HG03571 (cell line): ENCODE measurements around the gene RRM2.
"Not testable (repeated sequence)": the region's sequence is repeated elsewhere in the genome, so short reads cannot be mapped to it uniquely, and the experiment has no call there.

Experiments
- ATAC-seq: cut with Tn5 transposase; IDR thresholded peaks from one replicate; pipeline ENCODE4 v1.9.1; 2021; ENCODE audit not compliant: unreplicated experiment

RRM2 gene

DNA sequence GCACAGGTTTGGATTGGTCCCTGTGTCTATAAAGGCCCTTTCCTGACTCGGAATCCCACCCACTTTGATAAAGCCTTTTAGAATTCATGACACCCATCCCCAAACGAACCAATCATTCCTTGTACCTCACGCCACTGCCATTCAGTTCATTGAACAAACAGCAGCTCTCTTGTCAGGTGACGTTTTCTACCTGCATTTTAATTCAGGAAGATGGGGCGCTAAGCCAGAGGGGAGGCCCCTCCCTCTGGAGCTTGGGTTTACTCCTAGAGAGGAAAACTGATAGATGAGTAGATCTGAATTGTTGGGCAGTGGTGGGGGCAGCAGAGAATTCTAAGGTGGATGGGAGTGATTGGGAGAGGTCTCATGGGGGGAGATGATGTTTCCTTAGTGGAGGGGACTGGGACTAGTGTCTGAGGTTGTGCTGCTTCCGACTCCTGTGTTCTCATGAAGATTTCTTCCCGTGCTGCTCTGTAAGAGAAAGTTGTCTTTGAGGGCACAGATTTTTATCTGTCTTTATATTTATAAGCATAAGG lies 9.6 kb downstream of the RRM2 start:
- ATAC-seq = no peak

DNA sequence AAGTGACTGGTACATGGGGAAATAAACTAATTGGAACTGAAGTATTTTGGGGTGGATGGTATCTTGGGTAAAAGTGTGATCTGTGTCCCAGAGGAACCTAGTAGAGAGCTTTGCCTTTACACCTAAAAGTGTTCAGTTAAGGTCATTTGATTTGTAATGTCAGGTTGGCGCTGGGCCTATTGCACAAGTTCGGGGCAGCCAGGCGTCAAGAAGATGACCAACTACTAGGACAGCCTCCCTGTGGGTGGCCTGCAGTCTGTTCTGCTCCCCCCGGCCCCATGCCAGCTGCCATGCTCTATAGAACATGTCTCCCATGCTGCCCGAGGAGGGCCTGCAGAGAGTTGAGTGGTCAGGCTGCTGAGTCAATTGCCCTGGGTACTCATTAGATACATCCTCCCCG lies 10.1 kb downstream of the RRM2 start:
- no peak for ATAC-seq

DNA sequence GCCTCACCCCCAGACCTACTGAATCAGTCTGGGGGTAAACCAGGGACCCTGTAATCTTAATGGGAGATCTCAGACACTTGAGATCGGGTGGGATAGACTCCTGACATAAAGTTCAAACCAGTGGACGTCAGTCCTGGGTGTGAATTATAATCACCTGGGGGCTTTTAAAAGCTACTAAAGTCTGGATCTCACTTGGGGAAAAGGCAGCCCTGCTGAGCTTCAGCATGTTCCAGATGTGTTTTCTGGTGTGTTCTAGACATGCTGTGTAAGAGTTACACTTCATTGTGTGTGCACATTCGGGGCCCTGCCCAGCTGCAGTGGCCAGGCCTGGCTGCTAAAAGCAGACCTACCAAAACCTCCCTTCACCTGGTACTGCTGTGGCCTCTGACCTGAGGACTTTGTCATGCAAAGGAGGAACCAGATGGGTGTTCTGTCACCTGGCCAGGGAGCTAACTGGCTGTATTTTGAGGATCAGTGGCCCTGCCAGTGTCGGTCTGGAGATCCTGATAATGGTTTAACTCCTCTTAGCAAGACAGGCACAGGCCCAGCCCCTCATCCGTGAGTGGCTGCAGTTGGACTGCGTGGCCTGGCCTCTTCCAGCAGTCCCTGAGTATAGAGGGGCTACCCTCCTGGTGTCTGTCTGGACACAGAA lies 10.6 kb downstream of the RRM2 start:
- ATAC-seq = no peak

DNA sequence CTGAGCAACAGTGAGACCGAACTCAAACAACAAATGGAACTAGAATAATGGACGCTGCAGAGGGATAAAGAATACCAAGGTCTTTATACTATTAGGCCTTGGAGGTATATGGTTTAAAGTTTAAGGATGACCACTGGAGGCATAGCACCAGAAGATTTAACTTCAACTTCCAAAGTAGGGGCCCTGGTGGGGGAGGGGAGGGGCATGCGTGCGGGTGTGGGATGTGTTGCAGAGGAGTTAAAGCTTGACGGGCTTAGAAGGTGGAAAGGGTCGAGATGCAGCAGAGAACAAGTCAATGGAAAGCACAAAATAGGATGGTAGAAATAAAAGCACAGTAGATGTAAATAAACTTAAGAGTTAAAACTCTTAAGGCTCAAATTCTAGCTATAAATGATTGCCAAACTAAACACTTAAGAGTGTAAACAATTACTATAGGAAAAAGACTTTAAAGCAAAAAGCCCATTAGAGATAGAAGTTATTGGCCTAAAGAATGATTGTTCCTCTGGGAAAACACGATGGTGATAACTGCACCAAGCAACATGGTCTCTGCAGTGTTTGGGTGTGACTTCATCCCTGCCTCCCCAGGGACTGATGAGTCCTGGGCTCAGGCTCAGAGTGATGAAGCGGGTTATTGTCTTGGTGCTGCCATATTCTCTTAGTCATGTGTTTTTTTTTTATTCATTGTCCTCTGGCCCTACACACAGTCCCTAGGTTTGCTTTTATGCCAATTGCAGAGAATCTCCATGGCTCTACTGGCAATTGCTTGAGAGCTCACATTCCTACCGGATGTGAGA lies 13.0 kb downstream of the RRM2 start:
- no peak for ATAC-seq

DNA sequence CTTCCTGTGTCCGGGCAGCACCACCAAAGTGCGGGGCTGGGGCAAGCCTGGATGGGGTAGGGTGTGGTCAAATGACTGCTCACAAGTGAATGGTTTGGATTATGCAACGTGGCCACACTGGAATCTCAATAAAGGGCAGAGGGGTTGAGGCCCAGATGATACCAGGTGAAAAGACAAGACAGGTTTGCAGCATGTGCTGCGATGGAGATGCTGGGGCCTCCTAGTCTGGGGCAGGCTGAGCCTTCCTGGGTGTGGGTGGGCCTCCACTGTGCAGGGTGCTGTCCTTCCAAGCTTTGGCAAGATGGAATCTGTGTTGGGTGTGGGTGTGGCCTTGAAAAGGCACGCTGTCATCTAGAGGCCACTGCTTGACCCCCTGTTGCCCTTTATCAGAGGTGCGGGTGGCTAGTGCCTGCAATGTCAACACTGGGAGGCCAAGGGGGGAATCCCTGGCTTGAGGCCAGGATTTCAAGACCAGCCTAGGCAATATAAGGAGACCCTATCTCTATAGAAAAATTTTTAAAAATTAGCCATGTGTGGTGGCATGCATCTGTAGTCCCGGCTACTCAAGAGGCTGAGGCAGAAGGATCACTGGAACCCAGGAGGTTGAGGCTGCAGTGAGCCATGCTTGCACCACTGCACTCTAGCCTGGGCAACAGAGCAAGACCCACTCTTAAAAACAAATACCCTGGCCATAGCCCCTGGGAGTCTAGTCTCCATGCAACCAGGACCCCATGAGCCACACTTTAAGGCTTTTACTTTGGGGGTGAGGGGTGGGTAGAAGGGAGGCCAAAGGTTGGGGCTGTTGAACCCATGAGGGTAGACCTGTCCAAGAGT lies 13.8 kb downstream of the RRM2 start:
- no peak for ATAC-seq

- ATAC-seq = no peak
These were observed 14.7 kb downstream of the RRM2 start for GRCh38 chr2:10137053-10137843.

- no peak for ATAC-seq
These were observed 17.0 kb downstream of the RRM2 start for GRCh38 chr2:10139536-10139935.

DNA sequence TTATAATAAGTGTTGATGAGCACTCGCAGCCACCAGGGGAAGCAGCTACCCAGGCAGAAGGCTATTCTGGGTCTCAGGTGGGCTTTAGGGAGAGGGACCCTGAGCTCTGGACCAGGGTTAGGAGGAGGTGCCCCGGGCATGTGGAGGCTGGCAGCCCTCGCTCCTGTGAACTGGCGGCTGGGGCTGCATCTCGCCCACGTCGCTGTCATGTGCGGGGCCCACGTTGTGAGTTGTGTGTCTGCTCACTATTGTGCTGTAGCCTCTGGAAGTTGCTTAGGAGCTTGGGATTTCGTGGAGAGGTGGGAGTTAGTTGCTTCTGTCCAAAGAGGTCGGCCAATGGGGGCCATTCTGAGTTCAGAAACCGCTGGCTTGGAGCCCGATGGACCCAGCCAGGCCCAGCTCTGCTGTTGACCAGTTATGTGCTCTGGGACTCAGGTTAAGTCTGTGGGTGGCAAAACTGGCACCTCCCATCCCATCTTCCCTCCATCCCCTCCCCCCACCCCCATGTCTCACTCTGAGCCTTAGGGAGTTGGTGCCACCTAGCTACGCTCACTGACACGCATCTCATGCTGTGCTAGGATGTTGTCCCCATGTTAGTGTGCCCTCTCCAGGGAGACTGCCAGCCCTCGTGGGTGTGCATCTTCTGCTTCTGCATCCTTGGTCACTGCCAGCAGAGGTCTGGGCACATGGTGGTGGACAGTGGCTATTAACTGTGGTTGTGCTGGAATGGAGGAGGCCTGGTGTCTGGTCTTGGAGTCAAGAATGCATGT lies 18.5 kb downstream of the RRM2 start:
- ATAC-seq = no peak

DNA sequence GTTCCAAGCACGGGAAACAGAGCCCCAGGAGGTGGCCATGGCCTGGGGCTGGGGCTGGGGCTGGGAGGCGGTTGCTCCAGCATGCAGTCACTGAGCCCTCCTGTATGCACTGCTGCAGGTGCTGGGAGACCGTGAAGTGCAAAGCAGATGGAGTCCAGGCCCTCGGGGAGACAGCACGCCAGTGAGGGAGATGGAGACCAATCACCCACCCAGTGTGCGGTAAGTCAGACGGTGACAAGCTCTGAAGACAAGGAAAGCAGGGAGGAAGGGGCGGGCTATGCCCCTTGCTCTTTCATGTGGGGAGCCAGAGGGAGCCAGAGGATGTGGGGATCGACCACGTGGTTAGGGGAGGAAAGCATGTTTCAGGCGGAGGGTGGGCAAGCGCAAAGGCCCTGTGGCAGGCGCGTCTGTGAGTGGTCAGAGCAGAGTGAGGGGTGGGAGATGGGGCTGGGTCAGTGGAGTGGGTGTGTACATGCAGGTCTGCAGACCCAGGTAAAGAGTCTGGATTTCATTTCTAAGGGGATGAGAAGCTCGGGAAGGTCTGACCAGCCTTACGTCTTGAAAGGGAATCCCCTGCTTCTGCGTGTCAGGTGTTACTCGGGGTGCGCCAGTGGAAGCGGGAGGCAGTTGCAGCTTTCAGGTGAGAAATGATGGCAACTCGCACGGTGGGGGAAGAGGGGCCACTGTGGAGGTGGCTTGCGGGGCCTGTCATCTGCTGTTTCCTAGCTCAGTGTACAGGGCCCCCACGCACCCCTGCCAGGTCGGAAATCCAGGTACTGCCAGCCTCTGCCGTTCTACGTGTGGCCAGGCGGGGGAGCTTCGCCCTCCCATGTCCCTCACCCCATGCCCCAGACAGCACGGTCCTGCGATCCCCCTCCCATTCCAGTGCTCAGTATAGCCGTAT lies 19.4 kb downstream of the RRM2 start:
- ATAC-seq = no peak

DNA sequence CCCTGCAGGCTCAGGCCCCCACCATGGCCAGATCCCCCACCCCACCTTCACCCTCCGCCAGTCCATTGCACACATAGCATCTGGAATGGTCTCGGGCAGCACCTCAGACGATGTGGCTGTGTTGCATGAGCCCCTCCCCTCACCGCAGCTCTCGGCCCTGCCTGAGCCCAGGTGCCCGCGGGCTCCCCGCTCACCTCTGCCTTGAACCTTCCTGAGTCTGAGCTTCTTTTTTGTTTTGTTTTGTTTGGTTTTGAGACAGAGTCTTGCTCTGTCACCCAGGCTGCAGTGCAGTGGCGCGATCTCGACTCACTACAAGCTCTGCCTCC lies 20.1 kb downstream of the RRM2 start:
- ATAC-seq = no peak

GRCh38 chr2:10144771-10145518 lies 22.4 kb downstream of the RRM2 start:
- ATAC-seq = no peak

DNA sequence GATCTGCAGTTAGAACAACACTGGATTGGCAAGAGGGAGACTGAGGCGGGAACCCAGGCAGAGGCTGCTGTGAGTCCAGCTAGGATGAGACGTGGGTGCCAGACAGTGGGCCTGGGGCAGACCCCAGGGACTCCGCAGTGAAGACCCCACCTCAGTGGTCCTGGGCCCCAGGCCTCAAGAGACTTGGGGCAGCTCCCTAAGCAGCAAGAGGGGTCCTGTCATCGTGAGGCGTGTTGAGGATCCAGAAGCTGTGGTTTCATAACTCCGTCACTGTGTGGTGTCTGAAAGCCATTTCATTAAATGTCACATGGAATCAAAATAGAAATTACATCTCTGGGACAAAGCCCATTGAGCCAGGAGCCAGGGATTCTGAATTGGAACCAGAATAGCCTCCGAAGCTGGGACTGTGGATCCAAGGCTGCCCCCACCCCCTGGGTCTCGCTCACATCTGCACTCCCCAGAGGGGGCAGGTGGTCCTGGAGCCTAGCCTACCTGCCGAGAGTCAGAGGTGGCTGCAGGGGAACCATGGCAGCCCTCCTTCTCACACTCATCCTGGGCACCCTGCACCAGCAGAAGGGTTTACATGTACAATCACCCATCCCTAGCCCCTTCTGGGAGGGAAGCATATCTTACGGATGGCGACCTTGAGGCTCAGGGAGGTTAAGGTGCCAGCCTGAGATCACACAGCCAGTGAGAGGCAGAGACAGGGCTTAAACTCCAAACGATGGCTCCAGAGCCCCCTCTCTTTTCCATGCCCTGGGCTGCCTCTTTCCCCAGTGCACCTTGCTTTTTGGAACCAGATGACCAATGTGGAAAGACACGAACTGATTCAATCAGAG lies 23.2 kb downstream of the RRM2 start:
- no peak for ATAC-seq

DNA sequence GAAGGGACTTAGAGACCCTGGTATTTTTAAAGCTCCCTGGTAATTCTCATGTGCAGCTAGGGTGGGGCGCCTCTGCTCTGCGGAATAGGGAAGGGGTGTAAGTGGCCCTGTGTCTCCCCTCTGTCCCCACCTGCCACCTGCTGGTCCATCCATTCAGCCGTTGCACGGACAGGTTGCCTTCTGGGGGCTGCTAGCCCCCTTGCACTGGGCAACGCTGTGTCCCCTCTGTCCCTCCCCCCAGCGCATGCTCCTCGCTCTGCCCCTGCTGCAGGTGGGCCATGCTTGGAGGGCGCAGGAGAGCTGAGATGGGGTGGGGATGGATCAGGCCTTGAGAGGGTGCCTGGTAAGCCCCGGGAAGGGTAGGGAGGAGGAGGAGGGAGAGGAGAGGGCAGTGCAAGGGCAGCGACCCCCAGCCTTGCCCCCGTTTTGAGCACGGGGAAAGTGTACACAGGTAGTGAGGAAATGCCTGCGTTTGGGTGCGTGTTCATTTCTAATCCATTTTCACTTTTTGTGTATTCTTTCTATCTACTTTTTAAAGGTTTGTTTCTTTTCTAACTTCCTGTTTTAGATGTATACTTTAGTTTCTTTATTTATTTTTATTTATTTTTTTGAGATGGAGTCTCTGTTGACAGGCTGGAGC lies 23.9 kb downstream of the RRM2 start:
- ATAC-seq = no peak

DNA sequence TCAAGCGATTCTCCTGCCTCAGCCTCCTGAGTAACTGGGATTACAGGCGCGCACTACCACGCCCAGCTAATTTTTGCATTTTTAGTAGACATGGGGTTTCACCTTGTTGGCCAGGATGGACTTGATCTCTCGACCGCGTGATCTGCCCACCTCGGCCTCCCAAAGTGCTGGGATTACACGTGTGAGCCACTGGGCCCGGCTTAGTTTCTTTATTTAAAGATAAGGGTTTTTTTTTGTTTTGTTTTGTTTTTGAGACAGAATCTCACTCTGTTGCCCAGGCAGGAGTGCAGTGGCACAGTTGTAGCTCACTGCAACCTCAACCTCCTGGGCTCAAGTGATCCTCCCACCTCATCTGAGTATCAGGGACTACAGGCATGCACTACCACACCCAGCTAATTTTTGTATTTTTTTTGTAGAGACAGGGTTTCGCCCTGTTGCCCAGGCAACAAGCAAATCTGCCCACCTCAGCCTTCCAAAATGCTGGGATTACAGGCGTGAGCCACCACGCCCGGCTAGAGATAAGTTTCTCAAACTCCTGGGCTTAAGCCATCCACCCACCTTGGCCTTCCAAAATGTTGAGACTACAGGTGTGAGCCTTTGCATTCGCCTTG lies 24.6 kb downstream of the RRM2 start:
- ATAC-seq = not testable (repeated sequence)

DNA sequence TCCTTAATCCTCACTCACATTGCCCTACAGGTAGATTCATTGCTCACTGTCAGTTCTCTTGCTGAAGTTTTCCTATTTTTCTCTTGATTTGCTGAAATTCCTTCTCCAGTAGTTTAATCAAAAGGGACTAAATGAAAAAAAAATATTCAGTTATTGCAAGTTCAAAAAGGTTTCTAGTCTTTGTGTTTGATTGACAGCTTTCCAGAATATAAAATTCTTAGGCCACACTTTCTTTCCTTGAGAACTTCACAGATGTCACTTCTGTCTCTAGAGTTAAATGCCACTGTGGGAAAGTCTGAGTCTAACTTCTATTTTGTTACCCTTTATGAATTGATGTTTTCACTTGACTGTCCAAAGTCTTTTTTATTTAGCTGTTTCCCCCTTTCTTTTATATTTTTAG lies 25.7 kb downstream of the RRM2 start:
- ATAC-seq = no peak

DNA sequence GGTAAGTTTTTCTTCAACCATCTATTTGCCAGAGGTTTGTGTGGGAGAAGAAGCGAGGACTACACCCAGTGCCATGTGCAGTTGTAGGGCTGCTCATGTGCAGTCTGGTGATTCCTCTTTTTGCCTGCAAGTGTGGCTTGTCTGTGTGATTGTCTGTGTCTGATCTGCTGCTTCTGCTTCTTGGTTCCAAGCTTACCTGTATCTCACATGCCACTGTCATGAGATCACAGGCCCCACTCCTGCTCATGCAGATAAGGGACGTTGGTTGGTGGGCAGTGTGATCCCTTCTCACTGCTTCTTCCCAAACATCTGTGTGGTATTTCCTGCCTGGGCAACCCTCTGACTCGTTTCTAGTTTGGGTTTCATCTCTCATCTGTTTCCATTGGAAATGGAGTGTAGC lies 27.1 kb downstream of the RRM2 start:
- ATAC-seq = no peak

- no peak for ATAC-seq
These were observed 27.9 kb downstream of the RRM2 start for GRCh38 chr2:10150436-10150835.
